Fibroblast of skin of abdomen (primary cell): ENCODE measurements around the gene VWA3B.
"Not testable (repeated sequence)": the region's sequence is repeated elsewhere in the genome, so short reads cannot be mapped to it uniquely, and the experiment has no call there.

Experiments used
- DNase-seq: peaks from one replicate; pipeline ENCODE4 v3.0.0-alpha.2; 2013

Gene VWA3B

DNA sequence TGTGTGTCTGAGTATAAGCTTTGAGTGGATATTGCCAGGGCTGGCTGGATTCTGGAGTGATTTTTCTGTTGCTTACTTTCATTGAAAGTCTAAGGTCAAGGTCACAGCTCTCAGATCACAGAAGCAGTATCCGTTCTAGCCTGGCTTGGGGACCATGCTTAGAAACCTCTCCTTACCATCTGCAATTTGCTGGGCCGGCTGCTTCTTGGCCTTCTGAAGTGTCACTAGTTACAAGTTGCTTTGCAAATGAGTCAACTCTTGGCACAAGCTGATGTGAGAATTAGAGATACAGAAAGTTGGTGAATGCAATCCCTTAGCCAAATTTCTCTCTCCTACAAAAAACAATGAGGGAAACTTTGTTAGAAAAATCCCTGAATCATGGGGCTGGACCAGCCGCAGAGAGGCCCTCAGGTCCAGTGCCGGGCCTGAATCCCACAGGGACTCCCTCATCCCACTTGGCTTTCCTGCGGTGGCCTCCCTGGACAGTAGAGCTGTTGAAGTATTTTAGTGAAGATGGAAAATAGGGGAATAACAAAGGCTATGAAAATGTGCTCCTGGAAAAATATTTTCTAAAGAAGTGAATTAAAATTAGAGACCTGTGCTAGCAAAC is 166.6 kb downstream of the VWA3B start:
- no peak for DNase-seq

DNA sequence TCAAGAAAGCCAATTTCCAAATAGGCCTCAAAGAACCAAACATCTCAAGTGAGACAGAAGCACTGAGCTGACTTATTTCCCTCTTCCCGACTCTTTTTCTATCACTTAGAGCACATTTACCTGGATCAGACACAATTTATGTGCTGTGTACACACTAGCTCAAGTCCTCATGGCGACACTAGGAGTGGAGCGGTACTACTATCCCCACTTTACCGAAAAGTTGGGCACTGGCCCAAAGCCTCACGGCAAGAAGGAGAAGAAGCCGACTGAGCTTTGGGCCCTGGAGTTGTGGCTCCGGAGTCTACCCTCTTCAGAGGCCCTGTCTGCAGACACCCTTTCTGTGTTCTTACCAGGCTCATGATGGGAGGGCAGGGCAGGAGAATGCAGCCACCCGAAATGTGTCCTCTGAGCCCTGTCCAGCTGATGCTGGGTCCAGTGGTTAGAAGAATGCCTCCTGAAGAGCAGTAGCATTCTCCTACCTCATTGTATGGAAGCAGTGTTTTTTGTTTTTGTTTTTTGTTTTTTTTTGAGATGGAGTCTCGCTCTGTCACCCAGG is 167.6 kb downstream of the VWA3B start:
- DNase-seq: no peak

- DNase-seq: no peak
Measured at GRCh38 chr2:98258906-98259305, 171.9 kb downstream of the VWA3B start.

DNA sequence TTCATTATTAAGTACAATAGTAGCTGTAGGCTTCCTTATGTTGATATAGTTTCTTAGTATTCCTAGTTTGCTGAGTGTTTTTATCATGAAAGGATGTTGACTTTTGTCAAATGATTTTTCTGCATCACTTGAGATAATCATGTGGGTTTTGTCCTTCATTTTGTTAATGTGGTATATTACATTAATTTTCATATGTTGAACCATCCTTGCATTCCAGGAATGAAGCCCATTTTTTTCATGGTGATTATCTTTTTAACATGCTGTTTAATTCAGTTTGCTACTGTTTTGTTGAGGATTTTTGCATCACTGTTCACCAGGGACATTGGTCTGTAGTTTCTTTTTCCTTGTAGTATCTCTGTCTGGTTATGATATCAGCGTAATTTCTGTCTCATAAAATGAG is 176.4 kb downstream of the VWA3B start:
- DNase-seq: no peak

- not testable (repeated sequence) for DNase-seq
Measured at GRCh38 chr2:98268225-98268624, 181.3 kb downstream of the VWA3B start.

GRCh38 chr2:98269274-98269673 is 182.3 kb downstream of the VWA3B start:
- peak; percentile 68 for DNase-seq

GRCh38 chr2:98269830-98270229 is 182.9 kb downstream of the VWA3B start:
- DNase-seq: peak; percentile 21

DNA sequence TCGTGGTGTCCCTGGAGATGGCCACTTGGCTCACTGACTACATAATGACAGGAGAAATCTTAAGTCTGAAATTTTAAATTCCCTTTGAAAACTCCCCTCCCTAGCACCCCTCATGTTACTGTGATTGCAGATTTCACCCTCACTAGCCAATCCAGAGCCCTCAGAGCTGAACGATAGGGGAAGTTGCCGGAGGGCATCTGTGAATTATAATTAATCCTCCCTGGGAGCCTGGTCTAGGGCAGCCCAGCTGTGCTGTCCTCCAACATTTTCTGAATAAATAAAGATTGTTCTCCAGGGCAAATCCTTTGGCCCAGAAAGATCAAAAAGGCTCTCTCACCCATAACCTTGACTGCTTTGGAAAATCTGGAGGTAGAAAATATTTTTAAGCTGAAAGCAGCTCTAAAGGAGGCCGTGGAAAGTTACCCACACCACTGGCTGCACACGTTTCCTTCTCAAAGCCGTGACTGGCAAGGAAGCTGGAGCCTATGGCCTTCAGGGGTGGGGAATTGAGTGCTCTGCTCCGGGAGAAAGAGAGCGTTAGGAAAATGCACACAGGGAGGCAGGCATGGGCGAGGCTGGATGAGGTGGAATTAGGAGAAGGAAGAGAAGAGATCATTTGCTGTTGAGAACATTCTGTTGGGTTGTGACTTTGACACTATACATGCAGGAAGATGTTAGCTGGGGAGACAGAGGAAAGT is 190.3 kb downstream of the VWA3B start:
- no peak for DNase-seq

GRCh38 chr2:98278074-98278473 is 191.1 kb downstream of the VWA3B start:
- DNase-seq: no peak

DNA sequence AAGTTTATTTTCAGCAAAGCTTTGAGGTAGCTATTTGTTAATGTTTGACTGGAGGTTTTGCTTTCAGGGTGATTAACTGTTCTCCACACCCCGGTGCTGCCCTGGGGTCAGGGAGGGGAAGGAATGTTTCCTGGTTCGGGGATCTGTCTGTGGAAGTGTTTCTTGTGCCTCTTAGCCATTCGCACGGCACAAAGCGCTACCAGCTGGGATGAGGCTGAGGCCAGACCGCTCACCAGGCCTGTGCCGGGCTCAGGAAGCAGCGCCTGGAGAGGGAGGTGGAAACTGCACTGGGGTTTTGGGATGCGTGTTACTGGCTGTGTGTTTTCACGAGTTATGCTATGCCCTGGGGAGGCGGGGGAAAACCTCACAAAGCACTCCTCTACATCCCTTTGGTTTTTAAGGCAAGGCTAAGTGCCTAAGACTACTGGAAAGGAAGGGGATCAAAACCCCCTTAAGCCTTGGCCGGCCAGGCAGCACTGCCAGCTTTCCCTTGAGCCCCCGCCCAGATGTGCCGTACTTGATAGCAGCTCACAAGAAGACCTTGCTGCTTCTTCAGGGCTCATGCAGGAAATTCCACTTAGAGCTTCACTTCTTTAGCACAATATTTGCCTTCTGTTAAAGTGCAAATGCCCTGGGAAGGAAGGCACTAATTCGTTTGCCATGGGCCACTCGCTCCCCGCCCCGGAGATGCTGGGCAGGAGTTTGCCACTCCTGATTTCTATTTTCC is 193.6 kb downstream of the VWA3B start:
- no peak for DNase-seq

DNA sequence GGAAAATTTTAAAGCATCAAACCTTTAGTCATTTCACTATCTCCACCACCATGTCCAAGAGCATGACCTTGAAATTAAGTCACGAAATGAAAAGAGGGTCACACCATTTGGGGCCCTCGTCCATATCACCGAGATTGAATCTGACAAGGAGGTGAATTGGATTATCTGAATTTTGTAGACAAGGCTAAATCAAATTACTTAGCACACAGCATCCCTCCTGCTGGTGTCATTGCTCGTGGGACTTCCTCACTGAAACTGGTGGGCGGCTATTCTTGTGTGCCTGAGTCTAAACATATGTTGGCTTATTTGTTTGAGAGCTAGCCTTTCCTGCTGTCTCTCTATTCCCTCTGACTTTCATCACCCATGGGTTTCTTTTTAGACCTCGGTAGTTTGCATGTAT is 194.6 kb downstream of the VWA3B start:
- DNase-seq: no peak

- no peak for DNase-seq
Measured at GRCh38 chr2:98282109-98282508, 195.1 kb downstream of the VWA3B start.

GRCh38 chr2:98293030-98293429 is 206.1 kb downstream of the VWA3B start:
- DNase-seq: no peak

GRCh38 chr2:98293931-98294687 is 207.1 kb downstream of the VWA3B start:
- no peak for DNase-seq

DNA sequence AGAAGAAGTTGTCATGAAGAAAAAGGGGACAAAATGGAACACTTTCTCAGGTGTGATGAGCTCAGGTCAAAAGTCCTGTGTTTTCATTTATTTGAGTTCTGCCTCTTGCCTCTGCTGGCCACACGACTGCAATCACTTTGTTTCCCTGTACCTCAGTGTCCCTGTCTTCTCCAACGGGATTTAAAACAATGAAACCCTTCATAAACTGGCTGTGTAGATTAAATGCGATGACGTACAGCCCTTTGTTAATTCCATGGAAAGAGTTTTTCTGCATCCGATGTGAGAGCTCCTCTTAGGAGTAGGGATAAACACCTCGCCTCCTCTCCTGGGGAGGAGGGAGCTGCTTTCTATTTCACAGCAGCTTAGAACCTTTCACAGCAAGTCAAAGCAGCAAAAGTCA is 207.7 kb downstream of the VWA3B start:
- DNase-seq: no peak

DNA sequence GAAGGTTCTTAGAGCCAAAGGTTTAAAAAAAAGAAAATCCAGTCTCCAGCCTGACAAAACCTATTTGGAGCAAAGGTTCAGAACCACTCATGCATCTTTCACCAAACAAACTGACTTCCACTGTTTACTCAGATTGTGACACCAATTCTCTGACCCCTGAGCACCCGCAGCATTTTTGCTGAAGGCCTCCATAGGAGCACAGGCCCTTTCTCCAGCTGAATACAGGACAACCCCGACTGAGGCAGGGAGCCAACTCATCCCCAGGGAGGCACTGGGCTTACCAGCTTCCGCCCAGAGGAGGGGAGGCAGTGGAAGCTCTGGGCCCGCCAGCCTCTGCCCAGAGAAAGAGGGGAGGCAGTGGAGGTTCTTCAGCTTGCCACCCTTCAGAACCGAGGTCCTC is 208.3 kb downstream of the VWA3B start:
- no peak for DNase-seq

- DNase-seq: no peak
Measured at GRCh38 chr2:98295721-98296414, 208.9 kb downstream of the VWA3B start.

DNA sequence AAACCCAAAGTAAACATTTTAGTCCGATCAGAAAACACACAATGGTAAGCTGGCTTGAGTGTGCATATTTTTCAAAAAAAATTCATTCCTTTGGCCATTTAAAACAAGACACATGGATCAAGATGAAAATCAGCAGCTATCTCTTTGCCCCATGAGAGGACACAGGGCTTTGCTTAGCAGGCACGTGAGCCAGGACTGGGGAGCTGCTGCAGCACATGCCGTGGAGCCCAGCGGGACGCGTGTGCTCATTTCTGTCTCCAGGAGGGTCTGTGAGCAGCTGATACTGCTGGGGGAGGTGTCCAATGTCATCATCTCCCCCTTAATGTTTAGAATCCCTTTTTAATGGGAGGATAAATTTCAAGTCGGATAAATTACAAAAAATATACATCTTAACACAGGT is 209.5 kb downstream of the VWA3B start:
- no peak for DNase-seq

GRCh38 chr2:98297817-98298682 is 211.1 kb downstream of the VWA3B start:
- no peak for DNase-seq

DNA sequence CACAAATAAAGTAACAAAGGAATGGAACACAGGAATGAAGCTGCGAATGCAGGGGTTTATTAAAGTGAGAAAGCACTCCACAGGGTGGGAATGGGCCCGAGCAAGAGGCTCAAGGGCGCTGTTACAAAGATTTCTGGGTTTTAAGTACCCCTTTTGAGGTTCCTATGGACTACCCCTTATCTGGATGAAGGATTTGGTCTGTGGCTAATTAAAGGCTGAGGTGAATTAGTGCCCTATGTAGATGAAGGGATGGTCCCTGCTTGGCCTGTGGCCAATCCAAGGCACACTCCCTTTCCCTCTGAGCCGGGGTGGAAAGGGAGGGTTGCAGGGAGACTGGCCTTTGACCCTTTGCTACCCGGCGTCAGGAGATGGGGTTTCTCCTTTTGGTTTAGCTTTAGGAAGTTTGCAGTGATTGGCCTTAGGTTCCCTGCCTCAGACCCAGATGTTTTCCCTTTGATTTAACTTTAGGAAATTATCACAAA is 211.8 kb downstream of the VWA3B start:
- no peak for DNase-seq
